Stimulated activated CD4-positive, alpha-beta T cell treated with anti-CD3 and anti-CD28 coated beads, Interleukin-4, amount 100 ng/mL, for 24 hours (primary cell): ENCODE measurements around the gene PRRC2C.
"Not testable (repeated sequence)": the region's sequence is repeated elsewhere in the genome, so short reads cannot be mapped to it uniquely, and the experiment has no call there.

Experiments
- DNase-seq: peaks from one replicate; pipeline ENCODE4 v3.0.0-alpha.2; 2020

PRRC2C gene

DNA sequence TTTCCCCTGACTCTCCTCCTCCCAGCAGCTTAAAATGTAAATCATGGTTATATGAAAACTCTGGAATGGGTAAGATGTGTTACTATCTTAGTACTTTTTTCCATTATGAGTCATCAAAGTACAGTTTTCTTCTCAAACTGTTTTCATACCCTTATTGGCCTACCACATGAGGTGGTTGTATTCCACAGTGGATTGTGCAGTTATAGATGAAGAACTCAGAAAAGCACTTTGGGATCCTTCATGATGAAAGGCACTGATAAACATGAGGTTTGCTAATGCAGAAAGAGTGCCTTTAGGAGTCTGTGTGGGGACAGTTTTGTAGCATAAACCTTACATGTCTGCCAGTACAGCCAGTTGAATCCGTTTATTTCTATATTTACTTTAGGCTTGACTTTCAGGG is 104.7 kb downstream of the PRRC2C start:
- no peak for DNase-seq

DNA sequence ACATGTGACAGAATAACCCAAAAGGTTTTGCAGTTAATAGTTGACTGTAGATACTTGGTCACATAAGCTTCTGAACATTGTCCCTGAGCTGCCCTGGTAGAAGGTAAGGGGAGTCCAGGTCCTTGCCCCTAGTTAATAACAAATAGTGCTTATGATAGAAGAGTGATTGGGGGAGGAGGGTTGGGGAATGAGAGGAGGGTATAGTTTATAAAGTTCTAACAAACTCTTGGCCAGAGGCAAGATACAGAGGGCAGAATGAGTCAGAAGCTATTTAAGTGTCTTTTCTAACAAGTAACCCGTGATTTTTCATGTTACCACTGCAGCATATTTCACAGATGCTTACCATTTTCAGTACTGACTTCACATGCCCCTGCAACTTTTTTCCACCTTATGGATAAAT is 110.0 kb downstream of the PRRC2C start:
- no peak for DNase-seq

DNA sequence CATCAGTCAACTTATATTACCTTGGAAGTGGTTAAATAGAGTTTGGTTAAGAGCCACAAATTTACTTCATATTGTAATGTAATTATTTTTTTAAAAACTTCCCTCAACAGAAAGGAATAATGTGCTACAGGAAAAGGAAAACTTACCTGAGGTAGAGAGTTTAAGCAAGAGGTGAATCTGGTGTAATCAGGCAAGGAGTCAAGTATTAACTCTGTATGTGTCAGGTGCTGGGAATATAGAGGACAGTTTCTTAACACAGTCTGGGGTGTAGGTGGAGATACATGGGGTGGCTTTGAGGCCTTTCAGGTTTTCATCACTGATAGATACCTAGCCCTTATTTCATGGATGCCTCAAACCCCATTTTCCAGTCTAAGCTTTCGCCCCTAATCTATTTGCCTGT is 110.8 kb downstream of the PRRC2C start:
- no peak for DNase-seq

DNA sequence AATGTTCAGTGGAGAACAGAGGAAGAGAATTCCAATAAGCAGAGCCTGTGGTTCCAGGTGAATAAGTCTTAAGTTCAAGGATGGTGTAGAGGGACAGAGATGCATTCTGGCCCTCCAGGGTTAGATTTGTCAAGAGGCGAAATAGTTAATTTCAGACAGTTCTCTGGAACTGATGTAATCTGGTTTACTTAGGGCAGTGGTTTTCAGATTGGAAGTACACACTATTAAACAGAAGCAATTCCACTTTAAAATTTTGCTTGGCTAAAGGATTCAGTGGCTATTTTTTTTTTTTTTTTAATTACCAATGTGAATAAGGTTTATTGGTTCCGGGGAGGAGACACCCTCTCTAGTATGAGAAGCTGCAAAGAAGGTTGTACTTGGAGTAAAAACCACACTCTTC is 111.4 kb downstream of the PRRC2C start:
- DNase-seq: no peak

DNA sequence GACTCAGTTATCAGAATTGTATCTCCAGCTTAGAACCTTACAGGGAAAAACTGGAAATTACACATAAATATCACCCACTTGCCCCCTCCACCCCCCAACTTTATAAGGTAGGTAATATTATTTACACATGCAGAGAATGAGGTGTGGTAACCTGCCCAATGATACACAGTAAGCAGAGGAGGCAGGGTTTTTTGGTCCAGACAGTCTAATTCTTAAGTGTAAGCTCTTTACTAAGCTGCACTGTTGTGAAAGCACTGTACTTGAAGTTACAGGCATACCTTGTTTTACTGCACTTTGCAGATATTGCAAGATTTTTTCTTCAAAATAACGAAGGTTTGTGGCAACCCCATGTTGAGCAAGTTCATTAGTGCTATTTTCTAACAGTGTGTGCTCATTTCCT is 111.9 kb downstream of the PRRC2C start:
- DNase-seq: no peak

DNA sequence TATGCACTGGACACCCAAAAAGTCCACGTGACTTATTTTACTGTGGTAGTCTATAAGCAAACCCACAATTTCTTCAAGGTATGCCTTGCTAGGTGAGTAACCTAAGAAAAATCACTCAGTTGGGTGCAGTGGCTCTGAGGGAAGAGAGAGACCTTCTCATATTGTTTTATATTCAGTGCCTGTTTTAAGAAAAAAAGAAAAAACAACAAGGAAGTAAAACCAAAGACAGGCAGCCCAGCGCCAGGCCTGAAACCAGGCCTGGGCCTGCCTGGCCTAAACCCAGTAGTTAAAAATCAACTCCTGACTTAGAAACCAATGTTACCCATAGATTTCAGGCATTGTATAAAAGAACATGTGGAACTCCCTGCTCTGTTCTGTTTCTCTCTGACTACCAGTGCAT is 115.0 kb downstream of the PRRC2C start:
- not testable (repeated sequence) for DNase-seq

DNA sequence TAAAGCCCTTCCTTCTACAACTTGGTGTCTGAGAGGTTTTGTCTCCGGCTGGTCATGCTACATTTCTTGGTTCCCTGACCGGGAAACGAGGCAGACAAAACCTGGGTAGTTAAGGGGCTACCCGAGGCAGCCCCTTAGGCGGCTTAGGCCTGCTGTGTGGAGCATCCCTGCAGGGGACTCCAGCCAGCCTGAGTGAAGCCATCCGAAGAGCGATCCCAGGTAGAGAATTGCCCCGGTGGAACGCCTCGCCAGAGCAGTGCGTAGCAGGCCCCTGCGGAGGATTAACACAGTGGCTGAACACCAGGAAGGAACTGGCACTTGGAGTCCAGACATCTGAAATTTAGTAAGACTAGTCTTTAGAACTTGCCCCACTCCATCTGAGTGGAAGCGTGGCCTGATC is 115.5 kb downstream of the PRRC2C start:
- DNase-seq: no peak

DNA sequence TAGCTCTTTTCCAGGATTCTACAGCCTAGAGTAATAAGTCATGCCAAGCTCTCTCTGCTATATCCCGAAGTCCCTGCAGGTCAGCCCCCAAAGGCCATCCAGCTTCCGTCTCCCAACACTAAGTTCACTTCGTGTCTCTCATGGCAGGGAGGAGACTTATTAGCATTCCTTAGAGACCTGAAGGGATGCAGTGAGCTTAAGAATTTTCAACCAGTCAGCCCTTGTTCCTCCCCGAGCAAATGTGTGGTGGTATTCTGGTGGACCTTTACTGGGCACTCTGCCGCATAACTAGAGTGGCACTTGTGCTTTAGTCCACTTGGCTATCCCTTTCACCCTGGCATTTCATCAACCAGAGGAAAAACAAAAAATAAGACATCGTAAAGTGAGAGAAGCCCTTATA is 117.7 kb downstream of the PRRC2C start:
- not testable (repeated sequence) for DNase-seq

DNA sequence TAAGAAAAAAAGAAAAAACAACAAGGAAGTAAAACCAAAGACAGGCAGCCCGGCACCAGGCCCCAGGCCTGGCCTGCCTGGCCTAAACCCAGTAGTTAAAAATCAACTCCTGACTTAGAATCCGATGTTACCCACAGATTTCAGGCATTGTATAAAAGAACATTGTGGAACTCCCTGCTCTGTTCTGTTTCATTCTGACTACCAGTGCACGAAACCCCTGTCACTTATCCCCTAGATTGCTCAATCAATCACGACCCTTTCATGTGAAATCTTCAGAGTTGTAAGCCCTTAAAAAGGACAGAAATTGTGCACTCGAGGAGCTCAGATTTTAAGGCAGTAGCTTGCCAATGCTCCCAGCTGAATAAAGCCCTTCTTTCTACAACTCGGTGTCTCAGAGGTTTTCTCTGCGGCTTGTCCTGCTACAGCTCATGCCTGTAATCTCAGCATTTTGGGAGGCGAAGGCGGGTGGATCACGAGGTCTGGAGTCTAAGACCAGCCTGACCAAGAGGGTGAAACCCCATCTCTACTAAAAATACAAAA is 121.1 kb downstream of the PRRC2C start:
- no peak for DNase-seq

DNA sequence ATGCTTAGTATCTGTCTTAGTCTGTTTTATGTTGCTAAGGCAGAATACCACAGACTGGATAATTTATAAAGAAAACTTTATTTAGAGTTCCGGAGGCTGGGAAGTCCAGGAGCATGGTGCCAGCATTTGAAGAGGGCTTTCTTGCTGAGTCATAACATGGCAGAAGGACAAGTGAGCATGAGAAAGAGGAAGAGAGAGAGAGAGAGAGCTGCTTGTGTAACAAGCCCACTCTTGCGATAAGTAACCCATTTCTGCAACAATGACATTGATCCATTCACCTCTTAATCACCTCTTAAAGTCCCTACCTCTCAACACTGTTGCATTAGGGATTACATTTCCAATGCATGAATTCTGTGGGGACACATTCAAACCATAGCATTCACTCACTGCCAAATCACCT is 125.1 kb downstream of the PRRC2C start:
- no peak for DNase-seq

DNA sequence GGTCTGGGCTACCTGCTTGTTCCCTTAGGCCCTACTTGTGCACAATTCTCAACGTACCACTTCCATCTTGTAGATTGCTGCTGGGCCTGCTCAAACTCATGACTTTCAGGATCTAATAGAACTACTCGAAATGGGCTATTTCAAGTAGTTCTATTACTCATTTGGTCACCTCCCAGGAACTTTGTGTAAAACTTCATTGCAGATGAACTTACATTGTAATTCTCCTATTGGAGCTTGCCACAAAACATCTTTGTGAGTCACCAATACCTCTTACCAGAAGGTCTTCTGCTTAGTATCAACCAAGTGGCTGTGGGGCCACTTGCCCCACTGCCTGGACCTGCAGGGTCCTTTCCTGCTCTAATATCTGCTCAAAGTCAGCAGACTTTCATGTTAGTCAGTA is 126.0 kb downstream of the PRRC2C start:
- DNase-seq: no peak

DNA sequence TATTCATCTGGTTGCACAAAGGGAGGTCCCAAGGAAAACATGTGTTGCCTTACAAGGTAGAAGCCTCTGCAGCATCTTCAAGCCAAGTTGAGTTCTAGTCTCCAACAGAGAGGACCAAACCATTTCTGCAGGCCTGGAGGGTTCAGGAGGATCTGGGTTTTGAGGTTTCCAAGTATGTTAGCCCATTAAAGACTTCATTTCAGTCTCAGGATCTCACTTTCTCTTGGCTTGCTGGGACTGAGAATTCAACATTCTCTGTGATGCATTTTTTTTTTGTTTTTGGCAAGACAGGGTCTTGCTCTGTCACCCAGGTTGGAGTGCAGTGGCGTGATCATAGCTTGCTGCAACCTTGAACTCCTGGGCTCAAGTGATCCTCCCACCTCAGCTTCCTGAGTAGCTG is 128.0 kb downstream of the PRRC2C start:
- no peak for DNase-seq

DNA sequence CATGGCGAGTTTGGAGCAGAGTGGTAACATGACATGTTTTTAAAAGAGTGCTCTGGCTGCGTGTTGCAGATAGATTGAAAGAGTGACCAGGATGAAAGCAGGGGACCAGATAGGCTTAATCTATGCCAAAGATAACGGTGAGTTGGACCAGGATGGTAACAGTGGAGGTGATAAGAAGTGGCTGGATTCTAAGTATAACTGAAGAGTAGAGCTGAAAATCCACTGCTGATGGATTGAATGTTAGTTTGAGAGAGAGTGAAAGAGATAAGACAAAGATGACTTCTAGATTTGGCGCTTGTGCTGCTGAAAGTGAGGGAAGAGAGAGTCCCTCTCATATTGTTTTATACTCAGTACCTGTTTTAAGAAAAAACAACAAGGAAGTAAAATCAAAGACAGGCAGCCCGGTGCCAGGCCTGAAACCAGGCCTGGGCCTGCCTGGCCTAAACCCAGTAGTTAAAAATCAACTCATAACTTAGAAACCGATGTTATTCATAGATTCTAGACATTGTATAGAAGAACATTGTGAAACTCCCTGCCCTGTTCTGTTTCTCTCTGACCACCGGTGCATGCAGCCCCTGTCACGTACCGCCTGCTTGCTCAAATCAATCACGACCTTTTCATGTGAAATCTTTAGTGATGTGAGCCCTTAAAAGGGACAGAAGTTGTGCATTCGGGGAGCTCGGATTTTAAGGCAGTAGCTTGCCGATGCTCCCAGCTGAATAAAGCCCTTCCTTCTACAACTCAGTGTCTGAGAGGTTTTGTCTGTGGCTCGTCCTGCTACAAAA is 130.0 kb downstream of the PRRC2C start:
- not testable (repeated sequence) for DNase-seq

DNA sequence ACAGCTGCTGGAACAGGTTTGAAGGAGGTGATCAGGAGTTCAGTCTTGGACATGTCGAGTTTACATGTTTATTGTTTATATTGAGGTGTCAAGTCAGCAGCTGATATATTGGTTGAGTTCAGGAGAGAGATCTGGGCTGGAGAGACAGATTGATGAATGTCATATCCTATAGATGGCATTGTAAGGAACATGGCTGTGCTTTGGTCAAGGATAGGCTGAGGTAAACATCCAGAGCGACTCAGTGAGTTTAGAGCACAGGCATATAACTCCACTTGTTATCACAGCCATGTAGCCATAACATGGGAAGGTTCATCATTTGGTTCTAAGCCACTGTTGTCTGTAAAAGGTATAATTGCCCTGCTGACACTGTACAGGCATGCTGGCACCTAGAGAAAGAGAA is 131.3 kb downstream of the PRRC2C start:
- DNase-seq: no peak

DNA sequence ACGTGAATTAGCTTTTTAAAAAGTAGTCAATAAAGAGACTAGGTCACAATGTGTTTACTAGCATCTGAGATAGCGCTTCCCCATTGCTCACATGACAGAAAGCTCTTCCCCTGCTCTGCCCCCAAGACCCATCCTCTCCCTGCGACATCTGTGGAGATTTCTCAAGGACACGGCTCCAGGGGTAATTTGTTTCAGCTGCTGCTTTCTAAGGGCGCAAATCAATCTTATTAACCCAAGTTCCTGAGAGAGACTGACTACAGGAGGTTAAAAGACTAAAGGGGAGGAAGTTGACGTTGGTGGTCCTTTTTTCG is 136.8 kb downstream of the PRRC2C start, which contains the start of gene MYOCOS:
Gene MYOCOS, plus strand, starts transcription at position 92 of the 311 bp plus-strand sequence. CDS start 1,641 bp downstream, outside the sequence.
- no peak for DNase-seq

DNA sequence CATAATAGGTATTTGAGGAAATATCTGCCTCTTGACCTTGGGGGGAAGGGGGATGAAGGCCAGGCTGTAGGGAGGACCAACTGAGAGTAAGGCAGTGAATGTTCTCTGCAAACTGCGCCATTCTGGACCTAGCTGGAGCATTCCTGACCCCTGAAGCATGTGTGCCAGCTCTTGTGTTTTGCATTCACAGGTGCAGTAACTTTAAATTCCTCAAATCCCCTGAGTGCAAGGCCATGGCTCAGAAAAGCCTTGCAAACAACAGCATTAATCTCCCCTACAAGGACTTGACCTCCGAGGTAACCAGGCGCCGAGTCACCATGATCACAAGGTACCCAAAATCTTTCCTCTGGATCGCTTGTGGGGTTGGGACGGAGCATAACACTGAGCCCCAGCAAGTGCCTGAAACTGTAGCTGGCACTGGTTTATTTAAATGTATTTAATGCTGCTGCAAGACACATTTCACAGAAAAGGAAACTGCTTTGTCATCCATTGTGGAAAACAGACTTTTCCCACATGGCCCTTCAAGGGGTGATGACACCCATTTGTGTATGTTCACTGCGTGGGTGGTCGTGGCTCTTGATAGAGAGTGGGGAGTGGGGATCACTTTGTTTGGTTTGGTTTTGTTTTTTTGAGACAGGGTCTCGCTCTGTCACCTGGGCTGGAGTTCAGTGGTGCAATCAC is 138.5 kb downstream of the PRRC2C start:
- no peak for DNase-seq

DNA sequence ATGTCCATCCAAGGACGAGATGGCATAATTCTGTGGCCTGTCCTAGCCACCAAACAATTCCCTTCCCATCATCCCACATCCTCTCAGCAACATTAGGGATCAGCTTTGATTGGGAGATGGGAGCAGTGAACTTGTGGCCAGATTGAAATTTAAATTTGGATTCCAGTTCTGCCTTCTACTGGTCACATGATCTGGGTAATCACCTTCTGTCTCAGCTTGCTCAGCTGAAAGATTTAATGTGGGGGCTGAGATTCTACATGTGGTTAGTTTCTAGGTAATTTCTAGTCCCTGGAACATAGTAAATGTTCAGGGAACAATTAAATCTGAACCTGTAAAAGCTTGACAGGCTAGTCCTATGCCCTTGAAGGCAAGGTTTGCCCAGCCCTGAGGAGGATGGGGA is 139.9 kb downstream of the PRRC2C start:
- no peak for DNase-seq

DNA sequence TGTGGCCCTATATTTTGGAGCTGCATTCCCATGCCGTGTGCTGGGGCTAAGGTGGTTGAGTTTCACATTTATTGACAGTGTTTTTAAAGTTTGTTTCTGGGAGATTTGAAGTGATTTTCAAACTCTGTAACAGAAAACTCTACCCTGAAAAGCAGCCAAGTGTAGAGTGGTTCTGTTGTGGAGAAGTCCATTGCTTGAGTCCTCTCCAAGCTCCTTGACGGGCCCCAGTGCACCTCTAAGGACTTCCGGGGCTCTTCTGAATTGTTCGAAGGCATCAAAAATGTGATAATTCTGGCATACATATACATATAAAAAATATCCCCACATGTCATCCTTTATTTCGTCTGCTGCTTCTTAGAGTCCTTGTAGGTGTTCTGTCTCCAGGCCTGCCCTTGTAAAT is 141.7 kb downstream of the PRRC2C start:
- no peak for DNase-seq

DNA sequence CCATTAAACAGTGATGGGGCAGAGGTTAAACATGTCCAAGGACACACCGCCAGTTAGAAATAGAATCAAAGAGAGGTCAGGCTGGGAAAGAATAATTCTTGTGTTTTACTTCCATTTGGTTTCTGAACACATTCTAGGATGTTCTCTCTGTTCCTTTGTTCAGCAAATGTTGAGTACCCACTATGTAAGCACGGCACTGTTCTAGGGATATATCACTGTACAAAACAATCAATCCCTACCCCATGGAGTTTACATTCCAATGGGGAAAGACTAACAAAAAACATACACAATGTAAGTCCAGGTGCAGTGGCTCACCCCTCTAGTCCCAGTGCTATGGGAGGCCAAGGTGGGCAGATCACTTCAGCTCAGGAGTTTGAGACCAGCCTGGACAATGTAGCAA is 142.9 kb downstream of the PRRC2C start:
- no peak for DNase-seq

DNA sequence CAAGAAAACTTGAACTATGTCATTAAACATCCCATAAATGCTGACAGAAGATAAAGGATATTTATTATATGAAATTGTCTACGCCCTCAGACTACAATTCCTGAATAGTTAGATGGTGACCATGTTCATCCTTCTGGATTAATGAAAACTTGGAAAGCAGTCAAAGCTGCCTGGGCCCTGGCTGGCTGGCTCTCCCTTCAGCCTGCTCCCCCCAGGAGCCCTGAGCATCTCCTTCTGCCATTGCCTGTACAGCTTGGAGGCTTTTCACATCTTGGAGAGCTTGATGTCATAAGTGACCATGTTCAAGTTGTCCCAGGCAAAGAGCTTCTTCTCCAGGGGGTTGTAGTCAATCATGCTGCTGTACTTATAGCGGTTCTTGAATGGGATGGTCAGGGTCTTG is 150.3 kb downstream of the PRRC2C start:
- no peak for DNase-seq

DNA sequence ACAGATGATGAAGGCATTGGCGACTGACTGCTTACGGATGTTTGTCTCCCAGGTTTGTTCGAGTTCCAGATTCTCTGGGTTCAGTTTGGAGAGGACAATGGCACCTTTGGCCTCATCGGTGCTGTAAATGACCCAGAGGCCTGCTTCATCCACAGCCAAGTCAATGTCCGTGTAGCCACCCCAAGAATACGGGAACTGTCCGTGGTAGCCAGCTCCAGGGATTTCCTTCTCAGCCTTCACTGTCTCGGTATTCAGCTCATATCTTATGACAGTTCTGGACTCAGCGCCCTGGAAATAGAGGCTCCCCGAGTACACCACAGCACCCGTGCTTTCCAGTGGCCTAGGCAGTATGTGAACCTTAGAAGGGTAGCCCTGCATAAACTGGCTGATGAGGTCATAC is 150.8 kb downstream of the PRRC2C start:
- DNase-seq: no peak

DNA sequence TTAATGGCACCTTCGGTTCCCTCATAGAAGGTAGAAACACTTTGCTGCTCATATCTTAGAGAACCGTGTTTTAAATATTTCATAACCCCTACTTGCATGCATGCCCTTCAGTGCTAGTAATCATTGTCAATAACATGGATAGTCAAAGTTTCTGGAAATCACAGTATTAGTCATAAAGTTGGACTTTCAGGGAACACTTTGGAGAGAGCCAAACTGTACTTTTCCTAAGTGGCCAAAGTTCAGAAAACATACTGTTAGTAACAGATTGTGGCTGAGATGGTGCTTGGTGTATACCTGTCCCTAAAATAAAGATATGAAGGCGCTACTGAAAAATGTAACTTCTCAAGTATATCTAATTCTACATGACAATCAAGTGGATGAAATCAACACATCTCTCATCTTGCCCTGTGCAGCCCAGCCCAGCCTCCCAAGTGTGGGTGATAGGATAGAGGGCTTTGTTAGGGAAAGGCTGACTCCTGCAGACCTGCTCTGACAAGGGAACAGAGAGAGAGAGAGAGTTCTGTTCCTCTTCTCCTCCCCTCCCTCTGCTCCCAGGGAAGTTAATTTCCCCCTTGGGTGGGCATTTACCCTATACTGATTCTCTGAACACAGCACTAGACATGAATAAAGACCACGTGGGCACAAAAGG is 152.7 kb downstream of the PRRC2C start:
- DNase-seq: no peak

DNA sequence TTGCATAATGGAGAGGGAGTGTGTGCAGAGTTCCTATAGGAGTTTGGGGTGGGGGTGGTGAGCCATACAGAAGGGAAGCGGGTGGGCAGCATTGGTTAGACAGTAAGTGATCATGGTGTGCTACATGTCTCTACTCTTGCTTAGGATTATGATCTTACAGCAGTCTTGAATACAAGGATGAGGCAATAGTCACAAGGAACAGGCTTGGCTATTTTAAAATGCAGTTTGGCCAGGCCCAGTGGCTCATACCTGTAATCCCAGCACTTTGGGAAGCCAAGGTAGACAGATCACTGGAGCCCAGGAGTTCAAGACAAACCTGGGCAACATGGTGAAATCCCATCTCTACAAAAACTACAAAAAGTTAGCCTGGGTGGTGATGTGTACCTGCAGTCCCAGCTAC is 154.9 kb downstream of the PRRC2C start:
- DNase-seq: no peak
